HS-5 (cell line): ENCODE results near the gene GRAMD1B.

ENCODE experiments used
- DNase-seq: peaks from one replicate; pipeline ENCODE4 v3.0.0-alpha.2; 2012; ENCODE audit warnings: low read depth

The GRAMD1B gene

DNA sequence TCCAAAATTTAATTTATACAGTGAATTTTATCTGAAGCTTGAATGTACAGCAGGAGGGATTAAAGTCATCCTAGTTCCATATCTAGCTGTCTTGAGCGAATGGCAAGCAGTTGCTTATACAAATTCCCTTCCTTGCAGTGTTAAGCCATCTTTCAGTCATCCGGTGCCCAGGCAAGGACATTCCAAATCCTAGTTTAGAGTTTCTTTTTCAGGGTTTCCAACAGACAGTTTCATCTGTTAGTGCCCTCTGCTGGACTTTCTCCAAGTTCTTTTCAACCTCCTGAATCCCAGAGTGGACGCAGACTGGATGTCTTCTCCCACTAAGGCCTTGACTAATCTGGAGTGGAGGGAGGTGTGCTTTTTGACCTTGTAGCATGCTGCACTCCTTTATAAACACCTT, 45.4 kb downstream of the GRAMD1B start:
- DNase-seq = no peak

DNA sequence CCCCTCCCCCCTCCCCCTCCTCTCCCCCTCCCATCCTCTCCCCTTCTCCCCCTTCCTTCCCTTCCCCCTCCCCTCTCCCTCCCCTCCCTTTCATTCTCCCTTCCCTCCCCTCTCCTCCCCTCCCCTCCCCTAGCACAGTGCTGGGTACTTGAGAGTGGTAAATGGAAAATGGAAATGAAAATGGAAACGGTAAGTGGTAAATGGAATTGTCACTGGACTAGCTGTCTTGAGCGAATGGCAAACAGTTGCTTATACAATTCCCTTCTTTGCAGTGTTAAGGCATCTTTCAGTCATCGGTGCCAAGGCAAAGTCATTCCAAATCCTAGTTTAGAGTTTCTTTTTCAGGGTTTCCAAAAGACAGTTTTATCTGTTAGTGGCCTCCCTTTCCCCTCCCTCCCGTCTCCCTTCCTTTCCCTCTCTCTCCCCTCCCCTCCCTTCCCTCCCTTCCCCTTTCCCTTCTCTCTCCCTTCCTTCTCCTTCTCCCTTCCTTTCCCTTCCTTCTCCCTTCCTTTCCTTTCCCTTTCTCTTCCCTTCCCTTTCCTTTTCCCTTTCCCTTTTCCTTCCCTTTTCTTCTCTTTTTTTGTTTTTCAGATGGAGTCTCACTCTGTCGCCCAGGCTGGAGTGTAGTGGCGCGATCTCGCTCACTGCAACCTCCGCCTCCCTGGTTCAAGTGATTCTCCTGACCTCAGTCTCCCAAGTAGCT, 47.3 kb downstream of the GRAMD1B start:
- no peak for DNase-seq

DNA sequence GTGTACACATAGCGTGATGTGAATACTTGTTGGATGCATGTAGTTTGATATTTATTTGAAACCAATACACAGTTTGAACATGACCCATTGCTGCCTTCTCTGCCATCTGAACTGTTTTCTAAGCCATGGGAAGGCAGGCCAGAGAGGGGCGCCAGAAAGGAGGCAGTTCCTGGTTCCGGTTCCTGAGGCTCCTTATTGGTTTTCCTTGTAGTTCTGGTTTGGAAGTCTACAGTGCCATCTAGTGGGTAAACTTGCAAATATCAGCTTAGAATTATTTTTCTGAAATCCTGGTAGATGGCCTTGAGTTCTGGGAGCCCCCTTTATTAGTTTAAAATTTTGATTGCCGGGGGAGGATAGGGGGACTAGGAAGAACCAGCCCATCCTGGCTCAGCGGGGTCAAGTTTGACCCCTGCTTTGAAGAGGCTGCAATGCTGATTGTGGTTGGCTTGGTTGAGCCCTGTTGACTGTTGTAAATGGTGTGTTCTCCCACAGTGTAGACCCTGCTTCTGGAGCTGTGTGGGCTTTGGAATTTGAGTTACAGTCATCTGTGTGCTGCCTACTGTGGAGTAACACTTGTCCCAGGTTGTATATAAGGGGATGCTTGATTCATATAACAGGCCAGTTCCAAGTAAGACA, 48.4 kb downstream of the GRAMD1B start:
- DNase-seq = peak; percentile 40

DNA sequence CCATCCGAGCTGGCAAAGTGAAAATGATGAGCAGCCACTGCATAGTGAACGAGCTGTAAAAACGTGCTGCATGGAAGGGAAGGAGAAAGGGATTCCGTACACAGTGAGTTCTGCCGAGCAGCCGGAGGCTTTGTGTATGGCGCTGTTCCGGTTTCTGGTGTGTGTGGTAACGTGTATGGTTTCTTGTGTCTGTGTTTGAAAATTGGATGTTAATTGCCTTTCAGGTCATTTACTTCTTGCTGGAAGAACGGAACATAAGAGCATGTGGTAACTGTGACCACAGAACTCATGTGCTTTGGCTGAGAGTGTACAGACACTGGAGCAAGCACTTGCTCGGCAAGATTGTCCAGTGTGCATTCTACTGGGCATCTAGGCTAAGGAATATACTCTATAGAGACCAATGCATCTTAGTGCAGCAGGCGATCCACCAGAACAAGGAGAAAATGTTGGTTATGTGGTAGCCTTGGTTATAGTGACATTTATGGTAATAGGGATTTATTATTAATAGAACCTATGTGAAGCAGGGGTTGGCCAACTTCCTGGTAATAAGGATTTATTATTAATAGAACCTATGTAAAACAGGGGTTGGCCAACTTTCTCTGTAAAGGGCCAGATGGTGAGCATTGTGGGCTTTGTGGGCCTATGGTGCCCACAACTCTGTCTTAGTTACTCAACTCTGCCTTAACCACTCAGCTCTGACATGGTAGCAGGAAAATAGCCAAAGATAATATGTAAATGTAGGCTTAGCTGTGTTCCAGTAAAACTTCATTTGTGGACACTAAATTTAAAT, 49.2 kb downstream of the GRAMD1B start:
- DNase-seq = no peak

DNA sequence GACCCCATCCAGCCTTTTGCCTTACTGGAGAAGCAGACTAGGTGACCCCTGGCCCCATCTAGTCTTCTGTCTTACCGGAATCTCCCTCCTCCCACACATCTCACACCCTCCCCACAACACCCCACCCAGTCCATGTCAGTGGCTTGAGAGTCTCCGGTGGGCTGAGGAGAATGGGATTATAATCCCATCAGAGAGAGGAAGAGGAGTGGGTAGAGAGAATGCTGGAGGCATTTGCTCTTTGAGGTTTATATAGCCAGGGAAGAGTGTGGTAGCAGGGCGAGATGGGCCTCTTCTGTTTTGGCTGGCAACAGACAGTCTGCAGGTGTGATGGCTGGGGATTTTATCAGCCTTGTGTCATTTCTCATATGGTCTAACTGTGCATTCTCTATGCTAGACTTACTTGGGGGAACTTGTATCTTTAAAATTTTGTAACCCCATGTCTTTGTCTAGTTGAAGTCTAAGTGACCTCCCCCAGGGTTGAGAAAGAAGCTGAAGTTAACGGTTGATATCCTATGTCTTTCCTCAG, 50.3 kb downstream of the GRAMD1B start:
- DNase-seq = no peak

DNA sequence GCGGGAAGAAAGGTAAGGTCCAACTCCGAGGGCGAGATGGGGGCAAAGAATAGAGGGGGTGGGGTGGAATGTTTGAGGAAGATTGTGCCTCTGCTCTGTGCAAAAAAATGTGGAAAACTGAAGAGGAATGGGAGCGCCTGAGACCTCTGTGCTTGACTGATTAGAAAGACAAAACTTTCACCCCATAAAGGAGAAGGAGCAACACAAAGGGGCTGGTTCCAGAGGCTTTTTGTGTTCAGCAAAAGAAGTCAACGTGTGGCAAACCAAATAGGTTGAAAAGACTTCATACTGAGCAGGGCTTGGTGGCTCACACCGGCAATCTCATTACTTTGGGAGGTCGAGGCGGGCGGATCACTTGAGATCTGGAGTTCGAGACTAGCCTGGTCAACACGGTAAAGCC, 50.8 kb downstream of the GRAMD1B start:
- no peak for DNase-seq

DNA sequence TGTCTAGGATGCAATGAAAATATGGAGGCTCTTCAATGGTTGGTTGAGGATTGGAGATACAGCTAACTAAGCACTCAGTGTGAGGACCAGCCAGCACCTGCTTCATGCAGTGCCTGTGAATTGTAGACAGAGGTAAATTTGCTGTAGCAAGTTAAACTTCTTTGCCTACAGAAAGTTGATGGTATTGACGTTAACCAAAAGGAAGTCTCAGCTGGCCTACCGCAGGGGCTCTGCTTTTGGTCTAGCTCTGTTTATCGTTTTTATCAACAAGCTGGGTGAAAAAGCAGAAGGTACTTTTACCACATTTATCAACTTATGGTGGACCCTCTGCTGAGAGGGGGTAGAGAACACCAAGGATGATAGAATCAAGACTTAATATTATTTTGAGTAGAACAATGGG, 51.6 kb downstream of the GRAMD1B start:
- no peak for DNase-seq

DNA sequence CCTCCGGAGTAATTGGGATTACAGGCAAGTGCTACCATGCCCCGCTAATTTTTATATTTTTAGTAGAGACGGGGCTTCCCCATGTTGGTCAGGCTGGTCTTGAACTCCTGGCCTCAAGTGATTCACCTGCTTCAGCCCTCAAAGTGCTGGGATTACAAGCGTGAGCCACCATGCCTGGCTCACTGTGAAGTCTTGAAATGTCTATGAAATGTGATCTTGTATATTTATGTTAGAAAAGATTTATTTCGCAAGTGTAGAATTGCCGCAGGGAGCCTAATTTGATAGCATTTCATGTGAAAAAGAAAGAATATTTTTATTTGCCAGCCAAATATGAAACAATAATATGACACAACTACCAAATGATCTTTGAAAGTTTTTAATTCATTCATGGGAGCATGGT, 52.1 kb downstream of the GRAMD1B start:
- no peak for DNase-seq

DNA sequence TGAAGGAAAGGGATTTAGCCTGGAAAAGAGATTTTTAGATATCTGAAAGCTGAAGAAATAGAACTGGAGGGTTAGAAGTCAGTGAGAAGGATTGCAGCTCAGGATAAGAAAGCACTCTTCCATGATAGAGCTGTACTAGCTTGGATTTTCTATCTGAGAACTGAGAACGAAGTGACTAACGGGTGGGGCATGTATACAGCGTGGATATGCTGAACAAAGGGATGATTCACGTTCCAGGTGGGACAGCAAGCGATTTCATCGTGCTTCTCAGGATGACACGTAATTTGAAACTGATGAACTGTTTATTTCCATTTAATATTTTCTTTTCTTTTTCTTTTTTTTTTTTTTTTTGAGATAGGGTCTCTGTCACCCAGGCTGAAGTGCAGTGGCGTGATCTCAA, 53.0 kb downstream of the GRAMD1B start:
- DNase-seq = no peak

DNA sequence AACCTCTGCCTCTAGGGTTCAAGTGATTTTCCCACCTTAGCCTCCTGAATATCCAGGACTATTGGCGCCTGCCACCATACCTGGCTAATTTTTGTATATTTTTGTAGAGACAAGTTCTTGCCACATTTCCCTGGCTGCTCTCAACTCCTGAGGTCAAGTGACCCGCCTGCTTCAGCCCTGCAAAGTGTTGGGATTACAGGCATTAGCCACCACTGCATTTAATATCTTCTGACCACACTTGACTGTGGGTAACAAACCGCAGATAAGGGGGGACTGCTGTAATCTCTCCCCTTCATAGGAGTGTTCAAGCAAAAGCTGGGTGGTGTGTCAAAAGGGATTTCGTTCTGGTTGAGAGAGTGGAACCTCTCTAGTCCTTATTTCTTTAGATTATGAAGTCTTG, 53.4 kb downstream of the GRAMD1B start:
- DNase-seq = no peak

DNA sequence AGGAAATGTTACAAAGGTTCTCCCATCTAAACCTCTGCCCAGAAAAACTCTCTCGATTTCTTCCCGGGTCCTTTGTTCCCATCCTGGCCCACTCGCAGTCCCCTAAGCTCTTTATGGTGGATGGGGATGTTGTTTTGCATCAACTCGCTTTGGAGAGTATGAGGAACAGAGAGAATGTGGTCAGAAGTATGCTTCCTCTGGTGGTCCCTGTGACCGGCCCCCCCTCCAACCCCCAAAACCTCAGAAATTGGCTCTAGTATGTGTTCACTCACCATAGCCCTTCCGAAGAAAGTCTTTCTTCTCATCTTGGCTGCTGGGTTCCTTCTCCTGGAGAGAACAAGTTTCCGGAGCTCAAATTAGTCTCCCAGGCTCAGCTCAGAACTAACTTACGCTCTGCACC, 54.4 kb downstream of the GRAMD1B start:
- no peak for DNase-seq

DNA sequence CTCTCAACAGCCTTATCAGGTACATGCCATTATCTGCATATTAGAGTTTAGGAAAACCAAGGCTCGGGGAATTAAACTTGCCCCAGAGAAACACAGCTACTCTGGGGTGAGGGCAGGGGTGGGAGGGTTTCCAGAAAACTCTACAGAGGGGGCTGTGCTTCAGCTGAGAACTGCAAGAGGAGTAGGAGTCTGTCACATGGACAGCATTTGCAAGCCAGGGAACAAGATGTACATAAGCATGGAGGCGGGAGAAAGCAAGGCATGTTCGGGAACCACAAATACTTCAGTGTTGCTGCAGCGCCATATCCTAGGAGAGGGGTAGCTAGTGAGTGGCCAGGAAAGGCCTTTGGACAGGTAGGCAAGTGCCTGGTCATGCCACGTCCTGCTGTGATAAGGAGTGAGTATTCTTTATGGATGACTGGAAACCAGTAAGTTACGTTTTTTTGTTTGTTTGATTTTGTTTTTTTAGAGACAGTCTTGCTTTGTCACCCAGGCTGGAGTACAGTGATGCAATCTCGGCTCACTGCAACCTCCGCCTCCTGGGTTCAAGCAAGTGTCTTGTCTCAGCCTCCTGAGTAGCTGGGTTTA, 57.2 kb downstream of the GRAMD1B start:
- no peak for DNase-seq

DNA sequence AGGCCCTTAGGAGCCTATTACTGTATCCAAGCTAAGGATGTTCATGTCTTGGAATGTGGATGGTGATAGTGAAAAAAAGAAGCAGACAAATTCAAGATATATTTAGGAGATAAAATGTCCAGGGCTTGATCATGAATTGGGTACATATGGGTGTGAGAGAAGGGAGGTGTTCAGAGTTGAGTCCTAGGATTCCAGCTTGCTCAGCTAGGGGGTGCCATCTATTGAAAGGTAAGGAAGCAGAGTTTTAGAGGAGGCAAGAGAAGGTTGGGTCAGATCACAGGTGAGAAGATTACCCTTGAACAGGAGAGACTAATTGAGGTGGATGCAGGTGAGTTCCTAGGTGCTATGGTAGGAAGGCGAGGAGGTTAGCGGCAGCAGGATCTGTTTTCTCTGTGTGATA, 60.5 kb downstream of the GRAMD1B start:
- DNase-seq = no peak

DNA sequence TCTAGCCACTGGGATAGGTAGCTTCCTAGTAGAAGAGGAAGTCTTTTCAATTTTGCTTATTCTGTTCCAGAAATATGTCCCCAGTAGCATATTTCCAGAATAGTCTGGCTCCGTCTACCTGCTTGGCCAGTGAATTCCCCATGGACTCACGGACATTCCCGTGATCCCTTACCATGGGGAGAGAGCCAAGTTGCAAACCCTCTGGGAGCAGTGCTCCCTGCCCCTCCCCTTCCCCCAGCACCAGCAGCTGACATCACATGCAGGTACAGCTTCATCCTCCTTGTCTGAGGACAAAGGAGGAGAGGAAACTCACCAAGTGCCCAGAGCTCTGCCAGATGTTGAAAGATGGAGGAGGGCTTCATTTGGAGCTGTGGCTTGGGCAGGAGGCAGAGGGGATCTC, 61.2 kb downstream of the GRAMD1B start:
- no peak for DNase-seq

DNA sequence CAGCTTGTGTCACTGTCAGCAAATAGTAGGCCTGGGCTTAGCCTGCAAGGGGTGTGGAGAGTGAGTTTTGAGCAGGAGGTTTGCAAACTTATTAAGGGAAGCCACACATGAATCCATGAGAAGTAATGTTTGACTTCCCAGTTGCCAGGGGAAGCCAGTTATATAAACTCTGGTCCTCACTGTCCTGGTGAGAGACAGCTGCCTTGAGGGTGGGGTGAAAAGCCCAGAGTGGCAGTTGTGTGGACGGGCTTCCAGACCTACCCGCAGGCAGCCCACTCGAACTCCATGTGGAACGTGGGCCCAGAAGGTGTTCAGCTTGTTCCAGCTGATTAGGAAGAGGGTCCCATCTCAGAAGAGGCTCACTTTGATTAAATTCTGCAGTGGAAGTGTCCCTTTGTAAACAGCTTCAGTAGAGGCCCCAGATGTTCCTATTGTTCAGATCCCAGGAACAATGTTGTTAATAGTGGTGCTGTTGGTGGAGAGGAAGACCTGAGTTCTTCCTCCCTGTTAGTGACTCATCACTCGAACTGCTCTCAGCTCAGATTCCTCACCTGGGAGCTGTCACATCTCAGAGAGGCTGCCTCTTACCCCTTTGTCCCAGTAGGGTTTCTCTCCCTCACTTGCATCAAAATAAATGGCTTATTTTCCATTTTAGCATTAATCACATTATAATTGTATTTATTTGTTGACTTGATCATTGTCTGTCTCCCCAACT, 63.4 kb downstream of the GRAMD1B start:
- DNase-seq = no peak

DNA sequence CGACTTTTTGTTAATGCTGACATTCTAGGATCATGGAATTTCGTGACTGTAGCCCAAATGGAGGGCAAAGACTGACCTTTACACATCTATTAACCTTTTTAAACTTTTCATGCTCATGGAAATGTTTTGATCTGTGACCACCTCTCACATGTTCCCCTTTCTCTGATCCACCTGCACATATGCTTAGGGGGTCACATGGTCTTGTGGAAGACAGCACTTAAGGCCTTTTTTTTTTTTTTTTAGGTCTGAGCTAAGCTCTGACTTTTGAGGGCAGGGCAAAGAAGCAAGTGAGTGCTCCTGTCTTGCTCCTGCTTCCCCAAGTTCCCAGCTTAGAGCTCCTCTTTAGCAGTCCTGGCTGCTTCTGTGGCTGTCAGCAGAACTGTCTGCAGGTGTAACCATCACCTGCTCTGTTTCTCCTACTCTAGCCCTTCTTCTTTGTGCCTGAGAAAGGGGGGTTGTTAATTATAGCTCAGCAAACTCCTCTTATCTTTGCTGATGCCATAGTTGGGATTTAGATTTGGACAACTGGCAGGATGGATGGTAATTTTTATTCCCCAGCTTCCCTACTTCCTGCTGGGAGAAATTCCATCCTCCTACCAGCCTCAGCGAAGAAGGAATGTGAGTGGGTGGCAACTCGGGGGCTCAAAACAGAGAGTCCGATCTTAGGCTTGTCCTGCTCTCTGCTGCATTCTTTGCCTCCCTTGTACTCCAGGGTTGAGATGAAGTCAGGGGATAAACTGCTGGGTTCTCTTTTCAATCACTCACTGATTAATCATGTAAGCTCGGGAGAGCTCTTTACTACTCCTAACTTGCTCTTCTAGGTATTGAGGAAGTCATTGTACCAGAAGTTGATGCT, 64.4 kb downstream of the GRAMD1B start:
- DNase-seq = no peak

DNA sequence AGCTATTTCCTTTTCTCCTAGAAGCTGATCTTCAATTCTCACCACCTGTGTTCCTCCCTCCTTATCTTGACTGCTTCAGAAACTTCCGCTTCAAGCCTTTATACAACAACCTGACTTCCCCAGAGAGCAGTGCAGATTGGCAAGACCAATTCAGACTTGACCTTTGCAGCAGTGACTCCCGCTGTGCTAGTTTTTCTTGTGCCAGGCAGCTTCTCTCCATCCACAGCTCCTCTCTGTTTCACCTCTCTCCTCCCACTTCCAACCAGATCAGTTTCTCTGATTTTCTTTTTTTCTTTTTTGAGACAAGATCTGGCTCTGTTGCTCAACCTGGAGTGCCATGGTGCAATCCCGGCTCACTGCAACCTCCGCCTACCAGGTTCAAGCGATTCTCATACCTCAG, 74.3 kb downstream of the GRAMD1B start:
- DNase-seq = no peak

DNA sequence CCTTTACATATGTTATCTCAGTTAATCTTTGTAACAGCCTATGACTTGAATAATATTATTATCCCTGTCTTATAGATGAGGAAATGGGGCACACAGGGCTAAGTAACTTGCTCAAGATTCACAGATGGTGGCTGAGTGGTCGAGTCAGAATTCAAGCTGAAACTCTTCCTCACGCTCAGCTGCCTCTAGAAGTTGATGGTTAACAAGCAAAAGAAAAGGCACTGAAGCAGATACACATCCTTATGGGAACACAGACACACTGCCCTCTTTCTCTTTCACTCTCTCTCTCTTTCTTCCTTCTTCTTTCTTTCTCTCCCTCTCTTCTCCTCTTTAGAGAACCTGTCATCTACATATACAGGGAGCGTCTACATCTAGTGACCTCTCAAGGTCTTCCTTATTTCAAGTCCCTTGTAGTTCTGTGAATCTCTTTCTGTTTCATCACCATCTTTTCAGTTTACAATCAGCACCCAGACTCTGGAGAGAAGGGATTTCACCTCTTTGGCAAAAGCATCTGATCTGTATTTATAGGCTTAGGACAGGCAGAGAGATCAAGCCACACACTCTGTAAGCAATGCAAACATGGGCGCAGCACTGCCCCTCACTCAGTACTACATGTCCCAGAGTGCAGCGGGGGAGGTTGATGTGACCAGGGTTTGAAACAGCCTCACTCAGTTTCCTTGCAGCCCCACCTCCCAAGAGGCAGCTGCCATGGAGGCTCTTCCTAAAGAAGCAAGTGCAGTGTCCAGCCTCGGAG, 75.7 kb downstream of the GRAMD1B start:
- DNase-seq = no peak

DNA sequence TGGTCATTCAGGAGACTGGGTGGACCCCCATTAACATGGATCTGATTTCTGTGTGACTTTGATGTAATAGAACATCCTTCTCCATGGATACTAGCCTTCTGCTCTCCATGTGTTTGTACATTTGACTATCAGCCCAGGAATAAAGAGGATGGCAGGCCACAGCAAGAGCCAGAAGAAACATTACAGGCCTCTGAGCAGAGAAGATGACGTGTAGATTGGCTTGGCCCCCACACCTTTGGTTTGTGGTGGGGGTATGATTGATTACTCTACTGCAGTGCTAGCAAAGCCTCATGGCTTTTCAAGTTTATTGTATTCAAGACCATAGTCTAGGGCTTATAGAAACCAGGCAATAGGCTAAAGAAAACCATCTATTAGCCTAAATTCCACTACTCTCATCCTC, 77.0 kb downstream of the GRAMD1B start:
- DNase-seq = no peak
